Liver (tissue), 9 donors: ENCODE data around the gene RUNDC3A. TPM values are rescaled to one million over a fixed set of nuclear protein-coding genes. Genes with fewer than 3 reads are reported as not detected.
A peak's percentile ranks its signal among the peaks of the same experiment; 100 is the strongest.

ENCODE experiments used
- DNase-seq: peaks from one replicate; pipeline ENCODE4 v3.0.0-alpha.2; 2017; ENCODE audit warnings: low spot score
- H3K27ac ChIP-seq, 2 donors: one replicate each; pipeline ENCODE4 v1.7.0; 2013; ENCODE audit warnings: inconsistent platforms in 2 of 2, low read length in 2 of 2, control low read depth in 1 of 2, low read depth in 1 of 2, mild to moderate bottlenecking in 1 of 2
- H3K27me3 ChIP-seq, 4 donors: one replicate each; pipeline versions ENCODE4 v1.6.1 to v1.7.0; 2013; ENCODE audit warnings: low read length in 3 of 4, inconsistent platforms in 1 of 4, mild to moderate bottlenecking in 1 of 4, moderate library complexity in 1 of 4; ENCODE audit not compliant: control insufficient read depth in 4 of 4, insufficient read depth in 4 of 4
- H3K36me3 ChIP-seq, 4 donors: one replicate each; pipeline versions ENCODE4 v1.6.1 to v1.7.0; 2013; ENCODE audit warnings: low read length in 3 of 4, mild to moderate bottlenecking in 3 of 4, low read depth in 1 of 4, moderate library complexity in 1 of 4; ENCODE audit not compliant: control insufficient read depth in 4 of 4, insufficient read depth in 3 of 4
- H3K4me1 ChIP-seq, 4 donors: one replicate each; pipeline versions ENCODE4 v1.6.1 to v1.7.0; 2013; ENCODE audit warnings: low read length in 3 of 4, mild to moderate bottlenecking in 3 of 4, moderate library complexity in 1 of 4; ENCODE audit not compliant: control insufficient read depth in 4 of 4, insufficient read depth in 4 of 4
- H3K4me3 ChIP-seq, 3 donors: one replicate each; pipeline versions ENCODE4 v1.6.1 to v1.7.0; 2013; ENCODE audit warnings: low read length in 3 of 3, control low read depth in 1 of 3, low read depth in 1 of 3, mild to moderate bottlenecking in 1 of 3
- H3K9ac ChIP-seq, 2 donors: one replicate each; pipeline ENCODE4 v1.7.0; 2013; ENCODE audit warnings: low read length in 2 of 2, mild to moderate bottlenecking in 2 of 2, moderate library complexity in 2 of 2, control low read depth in 1 of 2, low read depth in 1 of 2
- H3K9me3 ChIP-seq, 4 donors: one replicate each; pipeline versions ENCODE4 v1.6.1 to v1.7.0; 2013; ENCODE audit warnings: low read length in 3 of 4; ENCODE audit not compliant: control insufficient read depth in 4 of 4
- ATF3 ChIP-seq: IDR thresholded peaks from 2 replicates; pipeline ENCODE4 v1.6.1; 2016; ENCODE audit warnings: antibody characterized with exemption
- CTCF ChIP-seq: fragments of 150-350 bp; IDR thresholded peaks from 2 replicates; pipeline ENCODE4 v1.5.1; 2017; ENCODE audit warnings: improper control_type of control experiment, low read depth, low read length; ENCODE audit not compliant: missing input control
- EGR1 ChIP-seq, 2 donors: IDR thresholded peaks; 2 replicates each; pipeline ENCODE4 v1.6.1; 2016 to 2018; ENCODE audit warnings: antibody characterized with exemption in 2 of 2, low read depth in 2 of 2
- FOXA1 ChIP-seq: IDR thresholded peaks from 2 replicates; pipeline ENCODE4 v1.6.1; 2016; ENCODE audit warnings: antibody characterized with exemption
- FOXA2 ChIP-seq: IDR thresholded peaks from 2 replicates; pipeline ENCODE4 v1.6.1; 2016; ENCODE audit warnings: antibody characterized with exemption
- GABPA ChIP-seq, 2 donors: IDR thresholded peaks in 1 of 2; conservative IDR thresholded peaks in 1 of 2; 2 replicates each; pipeline ENCODE4 v1.6.1; 2016; ENCODE audit warnings: antibody characterized with exemption in 2 of 2, mild to moderate bottlenecking in 1 of 2, moderate library complexity in 1 of 2
- HNF4A ChIP-seq, 2 donors: conservative IDR thresholded peaks; 2 replicates each; pipeline ENCODE4 v1.6.1; 2016; ENCODE audit warnings: antibody characterized with exemption in 2 of 2, mild to moderate bottlenecking in 2 of 2
- HNF4G ChIP-seq: IDR thresholded peaks from 2 replicates; pipeline ENCODE4 v1.6.1; 2016; ENCODE audit warnings: antibody characterized with exemption
- JUND ChIP-seq, 2 donors: IDR thresholded peaks; 2 replicates each; pipeline ENCODE4 v1.6.1; 2016; ENCODE audit warnings: antibody characterized with exemption in 2 of 2
- NR2F2 ChIP-seq: IDR thresholded peaks from 2 replicates; pipeline ENCODE4 v1.6.1; 2016; ENCODE audit warnings: antibody characterized with exemption
- RAD21 ChIP-seq, 2 donors: IDR thresholded peaks; 2 replicates each; pipeline ENCODE4 v1.6.1; 2016; ENCODE audit warnings: antibody characterized with exemption in 2 of 2, mild to moderate bottlenecking in 2 of 2
- RXRA ChIP-seq, 2 donors: IDR thresholded peaks; 2 replicates each; pipeline ENCODE4 v1.6.1; 2017 to 2018; ENCODE audit warnings: antibody characterized with exemption in 2 of 2, mild to moderate bottlenecking in 1 of 2
- SP1 ChIP-seq: IDR thresholded peaks from 2 replicates; pipeline ENCODE4 v1.6.1; 2018; ENCODE audit warnings: antibody characterized with exemption, mild to moderate bottlenecking
- TAF1 ChIP-seq: conservative IDR thresholded peaks from 2 replicates; pipeline ENCODE4 v1.6.1; 2016; ENCODE audit warnings: antibody characterized with exemption, mild to moderate bottlenecking
- YY1 ChIP-seq: IDR thresholded peaks from 2 replicates; pipeline ENCODE4 v1.6.1; 2016; ENCODE audit warnings: antibody characterized with exemption, mild to moderate bottlenecking
- WGBS: extraction: QIAGEN DNeasy Blood & Tissue Kit; methylation state at CpG from one replicate; pipeline ENCODE4 v1.1.7; 2013; 5-methylcytosine and 5-hydroxymethylcytosine counted together
- polyA plus RNA-seq, 2 donors: library from polyadenylated mRNA; stranded (reverse) in 1 of 2; unstranded in 1 of 2; fragments of 200-250 nt in 1 of 2; fragments of >200 nt in 1 of 2; fragmentation: Nextera tagmentation in 1 of 2; extraction: Ambion mirVana in 1 of 2; gene quantifications; one replicate each; pipeline versions ENCODE4 v1.2.1 to v1.2.3, GENCODE V29; 2013 to 2015
- total RNA-seq, 2 donors: library from RNA; depleted of rRNA; stranded (reverse); fragments of >200 nt; gene quantifications; one replicate each; pipeline ENCODE4 v1.2.3, GENCODE V29; 2014
- TF ChIP-seq, protein P1 (sequence below): IDR thresholded peaks from 2 replicates; pipeline ENCODE4 v1.6.1; 2016; ENCODE audit warnings: antibody characterized with exemption, mild to moderate bottlenecking
- TF ChIP-seq, protein P2 (sequence below): IDR thresholded peaks from 2 replicates; pipeline ENCODE4 v1.6.1; 2016; ENCODE audit warnings: antibody characterized with exemption
- TF ChIP-seq, protein P3 (sequence below): IDR thresholded peaks from 2 replicates; pipeline ENCODE4 v1.6.1; 2016; ENCODE audit warnings: antibody characterized with exemption
- donor health status: healthy.
- donor health status: healthy.
- donor health status: healthy.
- donor health status: healthy.
- donor health status: healthy.

RUNDC3A gene
- total RNA-seq (10 to 100 TPM in 1 of 2 donors, not detected in 1; 17.0 TPM), polyA plus RNA-seq (under 1 TPM; 0.05 to 0.06 TPM)

- Histone ChIP-seq H3K27me3 (peaks cover 0 to 7% (median 2%) of the 10 kb centered on the region in 4 donors), H3K4me1 (peaks cover 5 to 13% (median 8%) of the 10 kb centered on the region in 4 donors), H3K27ac (no peak within 1 kb of the TSS), H3K9ac (no peak within 1 kb of the TSS), H3K4me3 (peak within 1 kb of the TSS in 1 of 3 donors; percentile 34), H3K9me3 (no peaks in the 10 kb centered on the region), H3K36me3 (no peaks in the 10 kb centered on the region)
- DNase-seq, result peak; percentile 88
- TF ChIP-seq FOXA1, result no peak
- TF ChIP-seq, protein P1, sequence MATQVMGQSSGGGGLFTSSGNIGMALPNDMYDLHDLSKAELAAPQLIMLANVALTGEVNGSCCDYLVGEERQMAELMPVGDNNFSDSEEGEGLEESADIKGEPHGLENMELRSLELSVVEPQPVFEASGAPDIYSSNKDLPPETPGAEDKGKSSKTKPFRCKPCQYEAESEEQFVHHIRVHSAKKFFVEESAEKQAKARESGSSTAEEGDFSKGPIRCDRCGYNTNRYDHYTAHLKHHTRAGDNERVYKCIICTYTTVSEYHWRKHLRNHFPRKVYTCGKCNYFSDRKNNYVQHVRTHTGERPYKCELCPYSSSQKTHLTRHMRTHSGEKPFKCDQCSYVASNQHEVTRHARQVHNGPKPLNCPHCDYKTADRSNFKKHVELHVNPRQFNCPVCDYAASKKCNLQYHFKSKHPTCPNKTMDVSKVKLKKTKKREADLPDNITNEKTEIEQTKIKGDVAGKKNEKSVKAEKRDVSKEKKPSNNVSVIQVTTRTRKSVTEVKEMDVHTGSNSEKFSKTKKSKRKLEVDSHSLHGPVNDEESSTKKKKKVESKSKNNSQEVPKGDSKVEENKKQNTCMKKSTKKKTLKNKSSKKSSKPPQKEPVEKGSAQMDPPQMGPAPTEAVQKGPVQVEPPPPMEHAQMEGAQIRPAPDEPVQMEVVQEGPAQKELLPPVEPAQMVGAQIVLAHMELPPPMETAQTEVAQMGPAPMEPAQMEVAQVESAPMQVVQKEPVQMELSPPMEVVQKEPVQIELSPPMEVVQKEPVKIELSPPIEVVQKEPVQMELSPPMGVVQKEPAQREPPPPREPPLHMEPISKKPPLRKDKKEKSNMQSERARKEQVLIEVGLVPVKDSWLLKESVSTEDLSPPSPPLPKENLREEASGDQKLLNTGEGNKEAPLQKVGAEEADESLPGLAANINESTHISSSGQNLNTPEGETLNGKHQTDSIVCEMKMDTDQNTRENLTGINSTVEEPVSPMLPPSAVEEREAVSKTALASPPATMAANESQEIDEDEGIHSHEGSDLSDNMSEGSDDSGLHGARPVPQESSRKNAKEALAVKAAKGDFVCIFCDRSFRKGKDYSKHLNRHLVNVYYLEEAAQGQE, result peak; percentile 99
- WGBS, result 4% methylated on average over 39 of the region's 39 CpGs
These were observed at the start of gene RUNDC3A for GRCh38 chr17:44308320-44308818. RUNDC3A (plus strand) TSS chr17:44308601; CDS start chr17:44308833, 232 bp downstream.

DNA sequence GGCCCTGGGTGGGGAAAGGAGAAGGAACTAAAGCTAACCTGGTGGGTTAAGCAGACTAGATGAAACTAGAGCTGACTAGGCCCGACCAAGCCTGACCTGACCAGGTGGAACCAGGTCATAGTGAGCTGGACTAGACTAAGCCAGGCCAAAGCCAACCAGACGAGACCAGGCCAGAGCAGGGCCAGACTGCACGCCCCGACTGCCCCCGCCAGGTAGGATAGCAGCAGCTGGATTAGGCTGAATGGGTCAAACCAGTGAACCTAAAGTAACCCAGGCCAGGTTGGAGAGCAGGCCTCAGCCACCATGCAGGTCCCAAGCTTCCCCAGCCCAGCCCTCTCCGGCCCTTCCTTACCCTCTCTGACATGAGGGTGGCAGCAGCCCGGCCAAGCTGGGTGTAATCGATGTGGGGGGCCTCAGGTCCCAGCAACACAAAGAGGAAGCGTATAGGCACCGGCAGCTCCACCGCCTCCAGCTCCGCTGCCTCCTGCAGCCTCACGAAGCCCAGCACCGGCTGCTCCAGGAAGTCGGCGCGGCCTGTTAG is 49.5 kb upstream of the RUNDC3A start:
- Histone ChIP-seq H3K9me3 (no peaks in the 10 kb centered on the region), H3K4me3 (no peak overlapping the region), H3K4me1 (no peaks in the 10 kb centered on the region), H3K27me3 (no peaks in the 10 kb centered on the region), H3K9ac (no peak overlapping the region), H3K36me3 (no peaks in the 10 kb centered on the region), H3K27ac (no peak overlapping the region)
- TF ChIP-seq GABPA (IDR thresholded peaks at IDR 0.05 in 1 of 2, conservative IDR thresholded peaks at IDR 0.05 in 1 of 2), result no peak
- TF ChIP-seq ATF3, result no peak
- no peak for TF ChIP-seq HNF4A (conservative IDR thresholded peaks at IDR 0.05)
- TF ChIP-seq, protein P2, sequence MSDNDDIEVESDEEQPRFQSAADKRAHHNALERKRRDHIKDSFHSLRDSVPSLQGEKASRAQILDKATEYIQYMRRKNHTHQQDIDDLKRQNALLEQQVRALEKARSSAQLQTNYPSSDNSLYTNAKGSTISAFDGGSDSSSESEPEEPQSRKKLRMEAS, result no peak
- no peak for TF ChIP-seq TAF1
- no peak for TF ChIP-seq YY1
- no peak for TF ChIP-seq JUND (IDR thresholded peaks at IDR 0.05)
- TF ChIP-seq NR2F2, result no peak
- TF ChIP-seq, protein P3, sequence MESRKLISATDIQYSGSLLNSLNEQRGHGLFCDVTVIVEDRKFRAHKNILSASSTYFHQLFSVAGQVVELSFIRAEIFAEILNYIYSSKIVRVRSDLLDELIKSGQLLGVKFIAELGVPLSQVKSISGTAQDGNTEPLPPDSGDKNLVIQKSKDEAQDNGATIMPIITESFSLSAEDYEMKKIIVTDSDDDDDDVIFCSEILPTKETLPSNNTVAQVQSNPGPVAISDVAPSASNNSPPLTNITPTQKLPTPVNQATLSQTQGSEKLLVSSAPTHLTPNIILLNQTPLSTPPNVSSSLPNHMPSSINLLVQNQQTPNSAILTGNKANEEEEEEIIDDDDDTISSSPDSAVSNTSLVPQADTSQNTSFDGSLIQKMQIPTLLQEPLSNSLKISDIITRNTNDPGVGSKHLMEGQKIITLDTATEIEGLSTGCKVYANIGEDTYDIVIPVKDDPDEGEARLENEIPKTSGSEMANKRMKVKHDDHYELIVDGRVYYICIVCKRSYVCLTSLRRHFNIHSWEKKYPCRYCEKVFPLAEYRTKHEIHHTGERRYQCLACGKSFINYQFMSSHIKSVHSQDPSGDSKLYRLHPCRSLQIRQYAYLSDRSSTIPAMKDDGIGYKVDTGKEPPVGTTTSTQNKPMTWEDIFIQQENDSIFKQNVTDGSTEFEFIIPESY, result no peak
- no peak for TF ChIP-seq FOXA1
- no peak for TF ChIP-seq EGR1 (IDR thresholded peaks at IDR 0.05; ENCODE audit: low read depth in 2 of 2)
- TF ChIP-seq RAD21 (IDR thresholded peaks at IDR 0.05), result no peak
- TF ChIP-seq HNF4G, result no peak
- TF ChIP-seq, protein P1, result no peak
- no peak for TF ChIP-seq RXRA (IDR thresholded peaks at IDR 0.05)
- no peak for TF ChIP-seq SP1
- no peak for TF ChIP-seq CTCF
- no peak for TF ChIP-seq FOXA2
- WGBS, result 88% methylated on average over 17 of the region's 17 CpGs
- peak; percentile 44 for DNase-seq
